Measurements from ENCODE around the gene CFAP54.

GRCh38 chr12:96774496-96775256, 285.3 kb downstream of the CFAP54 start:
- no peak for TF ChIP-seq CTCF (IDR thresholded peaks at IDR 0.05)
- no peak for TF ChIP-seq POLR2A (IDR thresholded peaks at IDR 0.05)
